HG02970 (cell line): ENCODE measurements around the gene ADORA1.

ENCODE experiments used
- ATAC-seq: cut with Tn5 transposase; IDR thresholded peaks from one replicate; pipeline ENCODE4 v1.9.1; 2021; ENCODE audit warnings: mild to moderate bottlenecking, moderate library complexity, moderate number of reproducible peaks; ENCODE audit not compliant: unreplicated experiment, low FRiP score

ADORA1 gene

DNA sequence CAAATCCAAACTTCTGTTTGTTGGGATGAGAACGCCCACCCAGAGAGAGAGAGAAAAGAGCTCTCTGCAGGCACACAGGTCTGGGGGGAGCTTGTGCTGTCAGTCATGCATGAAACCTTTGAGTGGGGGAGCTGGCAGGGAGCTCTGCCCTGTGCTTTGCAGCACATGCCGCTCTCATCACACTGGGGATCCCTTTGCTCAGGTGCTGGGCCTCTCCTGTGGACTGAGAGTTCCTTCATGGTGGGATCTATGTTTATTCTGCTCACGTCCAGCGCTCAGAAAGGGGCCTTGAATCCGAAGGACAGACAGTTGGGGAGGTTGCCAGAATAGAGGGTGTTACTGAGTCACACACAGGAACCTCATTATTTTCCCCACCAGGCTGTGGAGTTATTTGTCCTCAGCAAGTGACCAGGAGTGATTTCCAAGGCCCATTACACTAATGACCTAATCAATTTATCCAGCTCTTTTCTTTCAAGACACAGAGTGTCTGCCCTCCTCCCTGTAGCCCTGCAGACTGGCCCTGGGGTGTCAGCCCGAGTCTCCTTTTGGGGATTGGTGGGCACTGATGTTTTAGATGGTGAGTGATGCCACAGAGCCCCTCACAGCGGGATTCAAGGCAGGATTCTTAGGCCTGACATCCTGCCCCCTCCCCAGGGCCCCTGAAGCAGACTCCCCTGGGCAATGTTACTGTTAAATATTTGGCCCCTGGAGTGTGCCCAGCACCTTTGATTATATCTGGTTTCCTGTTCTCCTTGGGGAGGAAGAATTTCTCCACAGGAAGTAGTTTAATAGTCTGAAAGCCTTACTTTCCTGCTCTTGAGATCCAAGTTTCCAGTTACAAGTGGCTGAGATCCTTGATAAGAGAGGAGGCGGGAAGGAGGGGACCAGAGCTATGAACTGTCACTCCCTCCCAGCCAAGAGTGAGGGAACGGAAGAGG, 25.8 kb downstream of the ADORA1 start:
- ATAC-seq: no peak

DNA sequence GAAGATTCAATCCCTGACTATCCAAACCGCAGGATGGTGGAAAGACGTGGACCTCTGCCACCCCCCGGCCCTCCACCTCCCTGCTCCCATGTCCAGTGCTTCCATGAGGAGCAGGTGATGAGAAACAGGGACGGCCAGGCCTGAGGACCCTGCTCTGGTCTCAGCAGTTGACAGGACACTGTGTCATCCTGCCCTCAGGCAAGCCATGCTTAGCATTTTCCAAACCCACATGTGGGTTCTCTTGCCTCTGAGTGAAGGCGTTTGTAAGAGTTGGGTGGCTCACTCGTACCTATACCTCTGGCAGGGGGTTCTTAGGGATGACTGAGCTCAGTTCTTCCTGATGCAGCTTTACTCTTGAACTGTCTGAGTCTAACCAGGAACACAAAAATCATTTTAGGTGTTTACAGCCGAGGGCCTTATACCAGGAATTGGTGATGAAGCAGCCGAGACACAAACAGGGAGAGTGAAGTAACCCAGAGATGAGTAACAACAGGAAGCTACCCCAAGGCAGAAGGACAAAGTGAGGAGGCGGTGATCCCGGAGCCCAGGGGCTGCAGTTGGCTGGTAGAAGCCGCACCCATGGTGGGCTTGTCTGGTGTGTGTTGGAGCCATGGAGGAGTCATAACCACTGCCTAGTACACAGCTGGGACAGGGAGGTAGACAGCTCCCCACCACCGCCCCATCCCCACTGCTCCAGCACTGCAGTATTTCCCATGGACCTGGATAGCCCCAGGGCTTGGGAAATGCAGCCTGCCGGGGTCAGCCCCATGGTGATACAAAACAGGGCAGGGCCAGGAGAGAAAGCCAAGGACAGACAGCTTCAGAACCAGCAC, 26.7 kb downstream of the ADORA1 start:
- no peak for ATAC-seq

DNA sequence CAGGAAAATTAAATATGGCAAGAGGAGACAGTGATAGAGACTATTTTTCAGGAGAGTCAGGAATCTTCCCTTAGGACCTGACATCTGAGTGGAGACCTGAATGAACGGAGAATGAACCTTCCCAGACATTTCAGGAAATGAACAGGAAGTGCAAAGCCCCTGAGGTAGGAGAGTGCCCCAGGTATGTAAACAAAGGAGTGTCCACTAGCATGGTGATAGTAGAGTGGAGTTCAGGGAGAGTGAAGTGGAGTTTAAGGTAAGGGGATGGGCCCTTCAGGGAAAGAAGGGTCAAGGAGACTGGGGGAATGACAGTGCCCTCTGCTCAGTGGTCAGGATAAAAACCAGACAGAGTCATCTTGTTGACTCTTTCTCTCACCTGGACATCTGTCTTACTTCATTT, 28.8 kb downstream of the ADORA1 start:
- no peak for ATAC-seq

DNA sequence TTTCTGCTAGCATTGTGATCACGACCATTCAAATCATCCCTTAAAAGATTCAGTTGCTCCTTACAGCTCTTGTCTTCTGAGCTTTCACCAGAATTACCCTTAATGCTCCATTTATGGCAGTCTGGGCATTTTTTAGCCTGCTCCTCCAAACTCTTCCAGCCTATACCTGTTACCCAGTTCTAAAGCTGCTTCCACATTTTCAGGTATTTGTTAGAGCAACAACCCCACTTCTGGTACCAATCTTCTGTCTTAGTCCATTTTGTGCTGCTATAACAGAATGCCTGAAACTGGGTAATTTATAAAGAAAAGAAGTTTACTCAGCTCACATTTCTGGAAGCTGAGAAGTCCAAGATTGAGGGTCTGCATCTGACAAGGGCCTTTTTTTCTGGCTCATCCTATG, 30.9 kb downstream of the ADORA1 start:
- ATAC-seq: no peak

DNA sequence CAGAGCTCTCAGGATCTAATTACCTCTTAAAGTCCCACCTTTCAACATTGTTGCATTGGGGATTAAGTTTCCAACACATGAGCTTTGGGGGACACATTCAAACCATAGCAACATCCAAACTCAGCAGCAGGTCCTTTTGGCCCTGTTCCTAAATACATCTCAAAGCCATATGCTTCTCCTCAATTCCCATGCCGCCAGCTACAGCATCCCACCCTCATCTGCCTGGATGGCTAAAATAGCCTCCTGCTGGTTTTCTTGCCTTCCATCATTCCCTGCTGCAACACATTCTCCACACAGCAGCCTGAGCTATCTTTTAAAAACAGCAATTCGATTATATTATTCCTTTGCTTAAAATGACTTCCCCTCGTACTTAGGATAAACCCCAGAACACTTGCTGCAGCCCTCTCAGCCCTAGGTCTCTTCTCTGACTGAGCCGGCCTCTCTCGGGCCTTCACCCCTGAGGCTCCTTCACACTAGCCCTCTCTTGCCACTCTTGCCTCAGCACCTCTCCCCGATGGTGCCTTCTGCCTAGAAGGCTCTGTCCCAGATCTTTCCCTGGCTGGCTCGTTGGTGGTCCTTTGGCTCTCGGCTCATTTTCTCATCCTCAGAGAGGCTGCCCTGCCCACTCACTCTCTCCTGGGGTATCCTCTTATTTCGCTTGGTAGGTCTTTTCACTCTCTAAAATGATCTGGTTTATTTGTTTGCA, 31.6 kb downstream of the ADORA1 start:
- ATAC-seq: no peak

DNA sequence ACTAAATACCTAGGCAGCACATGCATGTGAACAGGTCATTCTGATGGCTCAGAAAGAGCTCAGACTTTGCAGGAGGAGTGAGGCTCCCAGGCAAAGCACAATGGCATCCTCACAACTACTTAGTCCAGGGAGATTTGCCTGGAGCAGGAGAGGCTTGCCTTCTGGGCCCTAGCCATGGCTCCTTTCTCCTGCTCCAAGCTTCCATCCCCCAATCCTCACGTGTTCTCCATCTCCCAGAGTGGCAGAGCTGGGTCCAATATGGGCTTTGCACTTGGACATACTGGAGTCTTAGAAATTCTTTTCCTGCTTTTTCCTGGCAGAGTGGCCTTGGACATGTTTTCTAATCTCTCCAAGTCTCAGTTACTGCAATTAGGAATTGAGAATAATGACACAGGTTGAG, 32.3 kb downstream of the ADORA1 start:
- ATAC-seq: no peak

DNA sequence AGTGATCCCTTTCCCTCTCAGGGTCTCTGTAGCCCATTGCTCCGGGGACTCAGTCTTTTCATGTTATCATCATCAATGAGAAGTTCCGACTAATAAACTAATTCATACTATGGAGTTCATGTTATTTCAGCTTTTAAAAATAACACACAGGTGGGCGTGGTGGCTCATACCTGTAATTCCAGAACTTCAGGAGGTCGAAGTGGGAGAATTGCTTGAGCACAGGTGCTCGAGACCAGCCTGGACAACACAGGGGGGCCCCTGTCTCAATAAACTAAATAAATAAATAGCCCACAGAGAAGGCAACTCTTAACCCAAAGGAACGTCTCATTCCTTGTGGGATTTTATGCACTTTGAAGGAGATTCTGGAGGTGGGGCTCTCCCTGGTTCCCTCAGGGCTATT, 33.6 kb downstream of the ADORA1 start:
- ATAC-seq: no peak

DNA sequence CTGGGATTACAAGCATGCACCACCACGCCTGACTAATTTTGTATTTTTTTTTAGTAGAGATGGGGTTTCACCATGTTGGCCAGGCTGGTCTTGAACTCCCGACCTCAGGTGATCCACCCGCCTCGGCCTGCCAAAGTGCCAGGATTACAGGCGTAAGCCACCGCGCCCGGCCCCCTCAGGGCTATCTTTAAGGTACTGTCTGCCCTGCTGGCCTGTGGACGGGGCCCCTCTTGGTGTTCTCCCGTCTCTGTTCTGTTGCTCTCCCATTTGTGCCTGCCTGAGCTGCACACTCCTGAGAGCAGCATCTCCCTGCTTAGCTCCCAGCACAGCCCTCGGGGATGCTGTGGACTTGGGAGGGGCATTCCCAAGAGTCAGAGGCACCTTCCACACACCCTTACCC, 34.2 kb downstream of the ADORA1 start:
- ATAC-seq: no peak

DNA sequence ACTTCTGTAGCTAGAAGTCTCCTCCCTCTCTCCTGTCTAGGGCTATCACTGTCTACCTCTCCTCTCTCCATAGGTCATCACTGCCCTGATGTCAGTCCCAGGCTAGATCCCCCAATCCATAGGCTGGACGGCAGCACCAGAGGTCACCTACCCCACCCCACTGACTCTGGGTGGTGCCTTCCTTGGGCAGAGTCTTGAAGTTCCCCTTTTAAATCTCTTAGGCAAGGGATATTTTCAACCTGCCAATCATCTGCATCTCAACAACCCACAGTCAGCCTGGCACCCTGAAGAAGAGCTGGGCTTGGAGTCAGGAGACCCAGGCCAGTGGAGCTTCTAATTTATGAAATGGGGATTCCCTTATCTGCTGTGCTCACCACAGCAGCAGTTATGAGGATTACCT, 34.9 kb downstream of the ADORA1 start:
- ATAC-seq: no peak

DNA sequence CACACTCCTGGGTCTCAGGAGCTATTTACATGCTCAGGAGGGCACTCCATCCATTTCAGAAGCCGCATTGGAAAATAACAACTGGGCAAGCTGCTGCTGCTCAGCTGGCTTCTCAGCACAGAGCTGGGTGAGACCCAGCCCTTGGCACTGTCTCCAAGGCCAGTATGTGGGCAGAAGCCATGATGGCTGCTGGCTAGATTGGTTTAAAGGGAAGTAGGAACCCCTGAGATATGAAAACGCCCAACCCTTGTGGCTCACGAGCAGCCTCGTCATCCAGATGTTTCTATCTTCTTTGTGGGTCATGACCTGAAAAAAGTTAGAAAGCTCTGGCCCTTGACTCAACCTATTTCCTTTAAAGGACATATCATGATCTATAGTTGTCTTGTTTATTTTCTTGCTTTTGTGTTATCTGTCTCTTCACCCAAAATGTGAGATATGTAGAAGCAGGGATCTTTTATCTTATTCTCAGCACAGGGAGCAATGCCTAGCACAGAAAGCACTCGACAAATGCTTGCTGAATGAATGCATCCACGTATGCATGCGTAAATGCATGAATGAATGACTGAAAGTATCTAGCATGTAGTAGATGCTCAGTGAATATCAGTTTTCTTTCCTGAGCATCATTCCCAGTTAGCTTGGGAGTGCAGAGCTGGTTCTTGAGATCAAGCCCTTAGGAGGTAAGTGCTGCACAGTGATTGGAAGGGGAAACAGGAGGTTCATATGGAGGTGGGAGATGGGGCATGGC, 36.5 kb downstream of the ADORA1 start:
- no peak for ATAC-seq

DNA sequence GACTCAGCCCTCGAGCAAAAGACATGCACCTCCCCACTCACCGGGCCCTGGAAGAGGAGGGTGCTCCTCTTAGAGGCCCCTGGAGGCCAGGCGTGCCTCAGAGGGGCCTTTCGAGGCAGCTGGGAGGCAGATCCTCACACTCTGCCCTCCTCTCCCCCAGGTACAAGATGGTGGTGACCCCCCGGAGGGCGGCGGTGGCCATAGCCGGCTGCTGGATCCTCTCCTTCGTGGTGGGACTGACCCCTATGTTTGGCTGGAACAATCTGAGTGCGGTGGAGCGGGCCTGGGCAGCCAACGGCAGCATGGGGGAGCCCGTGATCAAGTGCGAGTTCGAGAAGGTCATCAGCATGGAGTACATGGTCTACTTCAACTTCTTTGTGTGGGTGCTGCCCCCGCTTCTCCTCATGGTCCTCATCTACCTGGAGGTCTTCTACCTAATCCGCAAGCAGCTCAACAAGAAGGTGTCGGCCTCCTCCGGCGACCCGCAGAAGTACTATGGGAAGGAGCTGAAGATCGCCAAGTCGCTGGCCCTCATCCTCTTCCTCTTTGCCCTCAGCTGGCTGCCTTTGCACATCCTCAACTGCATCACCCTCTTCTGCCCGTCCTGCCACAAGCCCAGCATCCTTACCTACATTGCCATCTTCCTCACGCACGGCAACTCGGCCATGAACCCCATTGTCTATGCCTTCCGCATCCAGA, 37.7 kb downstream of the ADORA1 start:
- no peak for ATAC-seq

DNA sequence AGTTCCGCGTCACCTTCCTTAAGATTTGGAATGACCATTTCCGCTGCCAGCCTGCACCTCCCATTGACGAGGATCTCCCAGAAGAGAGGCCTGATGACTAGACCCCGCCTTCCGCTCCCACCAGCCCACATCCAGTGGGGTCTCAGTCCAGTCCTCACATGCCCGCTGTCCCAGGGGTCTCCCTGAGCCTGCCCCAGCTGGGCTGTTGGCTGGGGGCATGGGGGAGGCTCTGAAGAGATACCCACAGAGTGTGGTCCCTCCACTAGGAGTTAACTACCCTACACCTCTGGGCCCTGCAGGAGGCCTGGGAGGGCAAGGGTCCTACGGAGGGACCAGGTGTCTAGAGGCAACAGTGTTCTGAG, 38.3 kb downstream of the ADORA1 start:
- no peak for ATAC-seq

DNA sequence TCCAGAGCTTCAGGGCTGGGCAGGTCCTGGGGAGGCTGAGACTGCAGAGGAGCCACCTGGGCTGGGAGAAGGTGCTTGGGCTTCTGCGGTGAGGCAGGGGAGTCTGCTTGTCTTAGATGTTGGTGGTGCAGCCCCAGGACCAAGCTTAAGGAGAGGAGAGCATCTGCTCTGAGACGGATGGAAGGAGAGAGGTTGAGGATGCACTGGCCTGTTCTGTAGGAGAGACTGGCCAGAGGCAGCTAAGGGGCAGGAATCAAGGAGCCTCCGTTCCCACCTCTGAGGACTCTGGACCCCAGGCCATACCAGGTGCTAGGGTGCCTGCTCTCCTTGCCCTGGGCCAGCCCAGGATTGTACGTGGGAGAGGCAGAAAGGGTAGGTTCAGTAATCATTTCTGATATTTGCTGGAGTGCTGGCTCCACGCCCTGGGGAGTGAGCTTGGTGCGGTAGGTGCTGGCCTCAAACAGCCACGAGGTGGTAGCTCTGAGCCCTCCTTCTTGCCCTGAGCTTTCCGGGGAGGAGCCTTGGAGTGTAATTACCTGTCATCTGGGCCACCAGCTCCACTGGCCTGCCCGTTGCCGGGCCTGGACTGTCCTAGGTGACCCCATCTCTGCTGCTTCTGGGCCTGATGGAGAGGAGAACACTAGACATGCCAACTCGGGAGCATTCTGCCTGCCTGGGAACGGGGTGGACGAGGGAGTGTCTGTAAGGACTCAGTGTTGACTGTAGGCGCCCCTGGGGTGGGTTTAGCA, 38.8 kb downstream of the ADORA1 start:
- ATAC-seq: no peak

DNA sequence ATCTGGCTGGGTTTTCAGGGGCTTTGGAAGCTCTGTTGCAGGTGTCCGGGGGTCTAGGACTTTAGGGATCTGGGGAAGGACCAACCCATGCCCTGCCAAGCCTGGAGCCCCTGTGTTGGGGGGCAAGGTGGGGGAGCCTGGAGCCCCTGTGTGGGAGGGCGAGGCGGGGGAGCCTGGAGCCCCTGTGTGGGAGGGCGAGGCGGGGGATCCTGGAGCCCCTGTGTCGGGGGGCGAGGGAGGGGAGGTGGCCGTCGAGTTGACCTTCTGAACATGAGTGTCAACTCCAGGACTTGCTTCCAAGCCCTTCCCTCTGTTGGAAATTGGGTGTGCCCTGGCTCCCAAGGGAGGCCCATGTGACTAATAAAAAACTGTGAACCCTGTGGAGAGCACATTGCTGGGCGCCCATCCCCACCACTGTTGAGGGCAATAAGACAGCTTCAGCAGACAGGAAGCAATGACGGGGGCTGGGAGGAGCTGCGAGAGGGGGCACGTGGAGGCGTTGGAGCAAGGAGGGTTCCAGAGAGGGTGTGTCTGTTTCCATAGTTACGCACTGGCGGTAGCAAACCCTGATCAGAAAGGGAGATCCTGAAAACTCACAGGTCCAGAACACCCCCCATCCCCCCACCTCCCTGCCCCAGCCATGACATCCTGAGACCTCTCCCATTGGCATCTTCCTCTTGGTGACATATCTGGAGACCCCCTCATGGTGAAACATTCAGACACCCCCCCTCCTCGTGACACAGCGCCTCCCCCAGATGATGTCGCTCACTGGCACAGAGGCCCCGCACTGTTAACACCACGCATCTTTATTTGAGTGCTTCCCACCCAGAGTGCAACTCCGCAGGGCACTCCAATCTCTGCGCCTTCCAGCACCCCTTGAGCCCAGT, 39.7 kb downstream of the ADORA1 start:
- ATAC-seq: no peak

DNA sequence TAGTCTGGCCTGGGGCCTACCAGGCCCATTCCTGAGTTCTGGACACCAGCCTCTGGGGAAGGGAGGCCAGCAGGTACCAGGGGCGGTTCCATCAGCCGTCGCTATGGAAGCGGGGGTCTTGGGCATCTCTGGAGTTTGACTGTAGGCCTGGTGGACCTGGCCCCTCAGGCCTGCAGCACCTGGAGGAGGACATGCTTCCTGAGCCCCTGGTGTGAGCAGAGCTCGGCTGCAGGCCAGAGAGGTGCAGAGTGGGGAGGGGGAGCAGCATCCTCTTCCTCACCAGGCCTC, 40.3 kb downstream of the ADORA1 start:
- no peak for ATAC-seq

DNA sequence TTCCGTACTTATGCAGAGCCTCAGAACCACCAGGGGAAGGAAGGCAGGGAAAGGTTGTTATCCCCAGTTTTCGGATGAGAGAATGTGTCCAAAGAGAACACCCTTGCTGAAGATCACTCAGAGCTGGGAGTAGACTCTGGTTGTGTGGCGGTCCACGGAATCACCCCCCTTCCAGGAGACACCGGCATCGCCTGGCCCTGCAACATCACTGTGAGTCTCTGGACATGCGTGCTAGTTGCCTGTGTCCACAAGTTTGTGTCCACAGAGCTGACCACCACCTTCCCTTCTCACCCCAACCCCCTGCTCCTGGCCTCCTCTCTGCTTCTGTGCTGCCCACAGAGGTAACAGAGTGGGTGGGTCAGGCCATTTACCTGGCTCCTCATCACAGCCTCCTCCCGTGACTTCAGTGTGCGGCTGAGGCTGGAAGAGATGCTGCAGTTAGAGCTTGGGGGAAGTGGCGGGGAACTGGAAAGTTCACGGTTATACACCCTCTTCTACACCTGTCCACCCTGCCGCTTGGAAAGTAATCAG, 40.8 kb downstream of the ADORA1 start:
- ATAC-seq: no peak

DNA sequence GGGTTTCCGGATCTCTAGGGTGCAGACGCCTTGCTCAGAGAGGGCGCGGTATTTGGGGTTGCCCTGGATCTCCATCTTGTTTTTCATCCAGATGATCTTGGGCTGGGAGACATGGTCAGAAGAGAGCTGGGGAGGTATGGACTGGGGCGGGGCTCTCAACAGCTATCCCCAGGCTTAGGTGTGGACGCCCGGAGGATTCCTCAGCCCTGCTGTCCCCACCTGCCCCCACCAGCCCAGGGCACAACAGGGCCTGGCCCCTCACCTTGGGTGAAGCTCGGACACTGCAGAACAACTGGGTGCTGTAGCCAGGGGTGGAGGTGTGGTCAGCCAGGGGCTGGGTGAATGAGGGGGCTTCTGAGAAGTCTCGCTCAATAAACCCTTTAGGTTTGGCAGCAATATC, 41.5 kb downstream of the ADORA1 start:
- ATAC-seq: no peak
